DMS 273 (cell line): ENCODE data around the gene LAG3.

Source experiments
- DNase-seq: peaks from one replicate; lab custom pipeline; 2025; ENCODE audit not compliant: unreplicated experiment; lab: John Stamatoyannopoulos, UW

Gene LAG3

DNA sequence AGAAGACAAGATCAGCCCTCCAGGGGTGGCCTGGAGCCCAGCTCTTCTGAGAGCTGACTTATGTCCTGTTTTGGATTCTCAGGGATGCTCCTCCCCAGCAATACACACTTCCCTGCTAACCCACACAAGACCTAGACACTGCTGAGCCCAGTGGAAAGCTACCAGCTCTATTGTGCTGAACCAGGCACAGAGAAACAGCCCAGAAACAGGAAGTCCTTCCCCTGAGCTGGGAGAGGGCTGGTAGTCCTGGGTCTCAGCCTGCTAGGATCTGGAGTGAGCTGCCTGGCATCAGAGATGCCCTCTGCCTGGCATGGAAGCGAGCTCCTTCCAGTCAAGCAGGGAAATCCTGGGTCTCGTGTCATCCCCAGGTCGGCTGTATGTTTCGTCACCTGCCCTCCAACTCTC is 1.2 kb upstream of the LAG3 start:
- DNase-seq: no peak

- DNase-seq: no peak
Measured at GRCh38 chr12:6771509-6772330, 600 bp upstream of the LAG3 start.

DNA sequence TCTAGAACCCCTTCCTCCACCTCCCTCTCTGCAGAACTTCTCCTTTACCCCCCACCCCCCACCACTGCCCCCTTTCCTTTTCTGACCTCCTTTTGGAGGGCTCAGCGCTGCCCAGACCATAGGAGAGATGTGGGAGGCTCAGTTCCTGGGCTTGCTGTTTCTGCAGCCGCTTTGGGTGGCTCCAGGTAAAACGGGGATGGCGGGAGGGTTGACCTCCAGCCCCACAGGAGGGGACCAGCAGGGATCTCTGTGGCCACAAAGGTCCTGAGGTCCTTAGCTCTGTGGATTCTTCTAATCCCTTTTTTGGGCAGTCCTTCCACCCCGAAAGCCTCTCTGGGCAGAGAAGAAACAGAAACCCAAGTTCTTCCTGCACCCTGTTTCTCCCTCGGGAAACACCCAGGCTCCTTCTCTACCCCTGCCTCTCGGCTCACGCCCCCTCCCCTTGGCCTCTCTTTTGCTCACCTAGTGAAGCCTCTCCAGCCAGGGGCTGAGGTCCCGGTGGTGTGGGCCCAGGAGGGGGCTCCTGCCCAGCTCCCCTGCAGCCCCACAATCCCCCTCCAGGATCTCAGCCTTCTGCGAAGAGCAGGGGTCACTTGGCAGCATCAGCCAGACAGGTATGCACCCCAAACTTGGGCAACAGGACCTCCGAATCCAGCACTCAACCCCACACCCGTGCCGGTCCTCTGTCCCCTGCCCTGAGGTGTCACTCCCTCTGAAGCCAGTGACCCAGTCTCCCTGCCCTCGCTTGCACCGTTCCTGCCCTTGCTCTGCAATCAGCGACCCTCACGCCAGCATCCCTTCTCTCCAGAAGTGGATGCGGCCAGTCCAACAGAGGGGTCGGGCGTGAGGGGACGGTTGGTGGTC is 638 bp downstream of the LAG3 start:
- no peak for DNase-seq

DNA sequence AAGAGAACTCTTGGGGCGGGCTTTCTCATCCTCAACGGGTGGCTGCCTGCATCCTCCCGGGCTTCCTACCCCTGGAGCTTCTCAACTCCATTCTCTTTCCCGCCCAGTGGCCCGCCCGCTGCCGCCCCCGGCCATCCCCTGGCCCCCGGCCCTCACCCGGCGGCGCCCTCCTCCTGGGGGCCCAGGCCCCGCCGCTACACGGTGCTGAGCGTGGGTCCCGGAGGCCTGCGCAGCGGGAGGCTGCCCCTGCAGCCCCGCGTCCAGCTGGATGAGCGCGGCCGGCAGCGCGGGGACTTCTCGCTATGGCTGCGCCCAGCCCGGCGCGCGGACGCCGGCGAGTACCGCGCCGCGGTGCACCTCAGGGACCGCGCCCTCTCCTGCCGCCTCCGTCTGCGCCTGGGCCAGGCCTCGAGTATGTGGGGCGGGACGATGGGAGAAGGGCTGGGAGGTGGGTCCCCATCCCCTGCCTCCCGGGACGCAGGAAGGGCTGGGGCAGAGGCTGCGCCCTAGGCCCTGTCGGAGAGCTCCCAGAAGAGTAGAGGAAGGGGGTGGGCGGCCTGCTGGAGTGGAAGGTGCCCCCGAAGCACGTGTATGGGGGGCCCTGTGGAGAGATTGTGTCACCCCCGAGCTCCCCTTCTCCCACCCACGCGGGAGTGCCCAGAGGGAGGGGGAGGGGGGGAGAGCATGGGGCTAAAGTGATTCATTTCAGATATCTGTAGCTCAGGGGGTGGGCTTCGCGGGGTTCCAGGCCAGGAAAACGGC is 1.5 kb downstream of the LAG3 start:
- no peak for DNase-seq

DNA sequence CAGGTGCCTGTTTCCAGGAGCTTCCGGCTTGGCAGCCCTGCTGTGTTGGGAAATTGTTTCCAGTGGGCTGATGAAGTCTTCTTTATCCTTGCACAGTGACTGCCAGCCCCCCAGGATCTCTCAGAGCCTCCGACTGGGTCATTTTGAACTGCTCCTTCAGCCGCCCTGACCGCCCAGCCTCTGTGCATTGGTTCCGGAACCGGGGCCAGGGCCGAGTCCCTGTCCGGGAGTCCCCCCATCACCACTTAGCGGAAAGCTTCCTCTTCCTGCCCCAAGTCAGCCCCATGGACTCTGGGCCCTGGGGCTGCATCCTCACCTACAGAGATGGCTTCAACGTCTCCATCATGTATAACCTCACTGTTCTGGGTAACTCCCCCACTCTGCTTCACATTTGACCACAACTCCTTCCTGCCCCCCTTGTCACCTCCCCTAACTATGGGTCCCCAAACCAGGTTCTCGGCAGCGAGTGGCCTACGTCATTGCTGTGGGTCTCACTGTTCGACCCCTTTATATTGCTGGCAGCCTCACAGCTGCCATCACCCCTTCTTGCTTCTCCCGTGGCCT is 2.3 kb downstream of the LAG3 start:
- DNase-seq: no peak

- no peak for DNase-seq
Measured at GRCh38 chr12:6775185-6776174, 3.2 kb downstream of the LAG3 start.

- no peak for DNase-seq
Measured at GRCh38 chr12:6777386-6777785, 5.1 kb downstream of the LAG3 start.

DNA sequence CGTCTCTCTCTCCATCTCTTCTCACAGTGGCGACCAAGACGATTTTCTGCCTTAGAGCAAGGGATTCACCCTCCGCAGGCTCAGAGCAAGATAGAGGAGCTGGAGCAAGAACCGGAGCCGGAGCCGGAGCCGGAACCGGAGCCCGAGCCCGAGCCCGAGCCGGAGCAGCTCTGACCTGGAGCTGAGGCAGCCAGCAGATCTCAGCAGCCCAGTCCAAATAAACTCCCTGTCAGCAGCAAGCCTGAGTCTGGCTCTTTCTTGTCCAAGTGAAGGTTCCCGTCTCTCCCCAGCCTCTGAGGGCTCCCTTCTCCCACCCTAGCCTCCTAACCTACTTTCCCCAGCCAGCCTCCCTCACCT is 5.9 kb downstream of the LAG3 start:
- peak; percentile 65 for DNase-seq

DNA sequence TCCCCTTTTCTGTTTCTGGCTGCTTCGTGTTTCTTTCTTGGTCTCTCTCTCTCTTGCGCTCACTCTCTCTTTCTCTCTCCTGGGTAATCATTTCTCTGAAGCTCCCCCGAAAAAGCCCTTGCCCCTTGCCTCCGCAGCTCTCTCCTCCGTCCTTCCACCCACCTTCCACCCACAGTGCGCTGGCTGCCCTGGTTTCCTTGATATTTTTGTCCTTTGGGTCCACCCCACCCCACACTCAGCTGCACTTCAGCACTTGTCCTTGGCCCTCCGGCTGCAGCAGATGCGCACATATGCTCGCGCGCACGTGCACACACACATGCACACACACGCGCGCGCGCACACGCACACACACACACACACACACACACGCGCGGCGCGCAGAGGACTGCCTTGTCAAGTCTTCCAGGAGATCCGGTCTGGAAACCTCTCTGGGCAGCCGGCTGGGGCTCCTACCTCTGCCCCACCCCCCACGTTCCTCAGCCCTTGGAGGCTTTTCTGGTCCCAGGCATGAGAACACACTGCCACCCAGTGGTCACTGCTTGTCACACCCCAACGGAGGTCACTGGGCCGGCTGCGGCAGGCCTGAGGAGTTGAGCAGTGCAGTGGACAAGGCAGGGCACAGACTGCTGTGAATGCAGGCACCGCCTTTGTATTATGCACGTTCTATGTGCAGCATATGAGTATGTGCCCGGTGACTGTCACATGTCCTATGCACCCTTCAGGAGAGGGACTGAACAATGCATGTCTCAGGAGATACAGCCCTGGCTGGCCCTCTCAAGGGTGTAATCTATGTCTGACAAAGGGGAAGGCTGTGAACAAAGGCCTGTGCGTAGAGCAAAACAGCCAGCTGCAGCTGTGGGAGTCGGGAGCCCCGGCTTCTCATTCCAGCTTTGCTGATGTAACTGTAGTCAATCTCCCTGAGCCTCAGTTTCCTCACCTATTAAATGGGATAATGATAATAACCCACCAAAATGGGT is 6.5 kb downstream of the LAG3 start:
- DNase-seq: peak; percentile 94

DNA sequence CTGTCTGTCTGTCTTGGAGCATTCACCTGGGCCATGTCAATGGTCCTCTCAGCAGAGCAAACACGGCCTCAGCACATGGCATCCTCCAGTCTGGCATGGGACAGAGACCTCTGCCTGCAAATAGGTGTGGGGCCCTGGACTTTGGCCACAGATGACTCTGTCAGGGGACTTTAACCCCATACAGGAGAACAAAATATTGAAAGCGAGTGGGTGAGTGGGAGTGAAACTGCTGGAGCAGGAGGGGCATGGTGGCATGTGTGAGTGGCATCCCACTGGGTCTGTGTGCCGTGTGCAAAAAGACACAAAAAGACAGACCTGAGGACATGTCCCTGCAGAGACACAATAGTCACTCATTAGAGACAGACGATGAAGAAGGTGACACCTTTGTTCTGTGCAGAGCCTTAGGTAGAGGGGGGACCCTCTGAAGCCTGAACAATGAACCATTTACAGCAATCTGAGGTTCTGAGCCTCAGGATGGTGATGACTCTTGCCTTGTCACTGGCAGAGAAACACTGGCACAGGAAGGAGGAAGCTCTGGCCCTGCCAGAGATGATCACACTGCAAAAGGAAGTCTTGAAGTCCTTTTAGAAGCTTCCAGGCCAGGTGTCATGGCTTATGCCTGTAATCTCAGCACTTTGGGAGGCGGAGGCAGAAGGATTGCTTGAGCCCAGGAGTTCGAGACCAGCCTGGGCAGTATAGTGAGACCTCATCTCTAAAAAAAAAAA is 7.5 kb downstream of the LAG3 start:
- DNase-seq: no peak

- no peak for DNase-seq
Measured at GRCh38 chr12:6780573-6780972, 8.3 kb downstream of the LAG3 start.

DNA sequence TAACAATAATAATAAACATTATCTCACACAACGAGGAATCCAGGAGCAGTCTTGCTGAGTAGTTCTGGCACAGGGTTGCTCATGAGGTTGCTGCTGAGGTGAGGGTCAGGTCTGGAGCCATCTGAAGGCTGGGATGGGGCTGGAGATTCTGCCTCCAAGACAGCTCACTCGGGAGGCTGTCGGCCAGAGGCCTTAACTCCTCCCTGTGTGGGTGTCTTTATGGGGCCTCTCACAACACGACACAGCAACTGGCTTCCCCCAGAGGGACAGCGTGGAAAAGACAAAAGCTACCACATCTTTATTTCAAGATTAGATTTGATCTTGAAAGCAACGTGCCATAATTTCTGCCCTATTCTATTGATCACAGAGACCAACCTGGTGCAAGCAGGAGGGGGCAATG is 9.8 kb downstream of the LAG3 start:
- DNase-seq: no peak

- DNase-seq: no peak
Measured at GRCh38 chr12:6782850-6783566, 10.7 kb downstream of the LAG3 start.

- no peak for DNase-seq
Measured at GRCh38 chr12:6783828-6784227, 11.5 kb downstream of the LAG3 start.

DNA sequence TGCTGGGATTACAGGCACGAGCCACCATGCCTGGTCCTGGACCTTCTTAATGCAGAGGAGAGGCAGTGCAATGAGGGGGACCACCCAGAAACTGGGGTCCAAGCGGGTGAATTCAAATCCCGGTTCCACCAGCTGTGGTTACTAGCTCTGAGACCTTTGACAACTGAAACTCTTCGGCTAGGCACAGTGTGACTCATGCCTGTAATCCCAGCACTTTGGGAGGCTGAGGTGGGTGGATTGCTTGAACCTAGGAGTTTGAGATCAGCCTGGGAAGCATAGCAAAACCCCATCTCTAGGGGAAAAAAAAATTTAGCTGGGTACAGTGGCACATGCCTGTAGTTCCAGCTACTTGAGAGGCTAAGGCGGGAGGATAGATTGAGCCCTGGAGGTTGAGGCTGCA is 12.0 kb downstream of the LAG3 start:
- no peak for DNase-seq

DNA sequence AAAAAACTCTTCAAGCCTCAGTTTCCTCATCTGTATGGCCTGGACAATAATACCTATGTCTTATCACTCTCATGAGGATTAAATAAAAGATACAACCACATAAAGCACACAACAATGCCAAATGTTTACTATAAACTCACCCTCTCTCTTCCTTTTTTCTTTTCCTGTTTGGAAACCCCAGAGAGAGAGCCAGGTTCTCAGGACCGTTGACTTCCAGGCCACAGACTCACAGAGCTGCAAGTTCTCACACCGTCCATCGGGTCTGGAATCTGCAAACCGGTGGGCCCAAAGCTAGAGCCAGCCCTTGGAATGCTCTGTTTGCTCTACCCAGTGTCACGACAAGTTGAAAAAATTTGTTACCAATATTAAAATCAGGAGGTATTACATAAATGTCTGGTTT is 12.4 kb downstream of the LAG3 start:
- no peak for DNase-seq

DNA sequence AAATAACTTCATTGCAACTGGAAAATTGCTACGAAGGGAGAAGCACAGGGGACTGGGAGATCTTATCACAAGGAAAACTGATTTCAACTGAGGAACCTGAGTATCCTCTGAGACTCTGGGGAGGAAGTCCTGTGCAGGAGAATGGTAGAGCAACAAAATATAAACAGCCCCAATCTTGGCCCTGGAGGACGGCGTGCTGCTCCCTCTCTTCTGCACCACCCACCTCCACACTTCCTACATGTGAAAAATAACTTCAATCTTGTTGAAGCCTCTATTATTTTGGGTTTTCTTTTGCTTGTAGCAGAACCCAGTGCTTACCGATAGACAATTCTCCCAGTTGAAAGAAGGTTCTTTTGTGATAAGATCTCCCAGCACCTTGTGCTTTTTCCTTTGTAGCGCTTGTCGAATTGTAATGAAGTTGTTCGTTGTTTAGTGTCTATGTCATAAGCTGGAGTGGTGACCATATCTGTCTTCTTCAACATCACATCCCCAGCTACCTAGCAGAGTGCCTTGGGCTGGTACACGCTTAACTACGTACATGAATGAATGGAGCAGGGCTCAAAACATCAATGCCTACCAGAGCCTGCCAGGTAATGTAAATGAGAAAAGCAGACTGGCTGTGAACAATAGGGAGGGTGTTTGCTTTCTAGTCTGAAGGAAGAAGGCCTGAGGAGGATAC is 14.2 kb downstream of the LAG3 start:
- DNase-seq: no peak
